B cell (primary cell): Measurements from ENCODE around the gene PSMG3. TPM values are rescaled to one million over a fixed set of nuclear protein-coding genes. Genes with fewer than 3 reads are reported as not detected.

ENCODE experiments used
- ATAC-seq: fragments of 200-7000 bp; cut with Tn5 transposase; one replicate; pipeline ENCODE4 v1.10.0; 2021; ENCODE audit warnings: low read depth, mild to moderate bottlenecking, moderate number of reproducible peaks, moderate library complexity
- CTCF ChIA-PET: fragments of 350-600 bp; sonication (Branson Sonifier 250); formaldehyde crosslinking; loops from one replicate; lab custom pipeline; 2021; ENCODE audit warnings: antibody characterized with exemption, inconsistent platforms; lab: Charles Lee
- POLR2A ChIA-PET: fragments of 350-600 bp; sonication (Branson Sonifier 250); formaldehyde crosslinking; loops from one replicate; lab custom pipeline; 2021; ENCODE audit warnings: antibody characterized with exemption; lab: Charles Lee
- DNase-seq: peaks from one replicate; pipeline ENCODE4 v3.0.0; 2013
- H2AFZ ChIP-seq: 2 replicates; pipeline ENCODE4 v1.6.1; 2012; ENCODE audit warnings: mild to moderate bottlenecking, low read depth, low read length; ENCODE audit not compliant: insufficient read depth, poor library complexity, severe bottlenecking
- H3K27ac ChIP-seq, 2 donors: 1 replicate in 1 of 2; 2 replicates in 1 of 2; pipeline ENCODE4 v1.5.1; 2012 to 2013; ENCODE audit warnings: low read length in 2 of 2, mild to moderate bottlenecking in 2 of 2, moderate library complexity in 1 of 2
- H3K27me3 ChIP-seq, 4 experiments: fragments of 200-600 bp in 1 of 4; sonication (generic) in 1 of 4; replicated peaks in 1 of 4; 1 replicate in 2 of 4; 2 replicates in 2 of 4; pipeline versions ENCODE4 v1.6.1 to v1.7.0; 2013 to 2016; ENCODE audit warnings: low read length in 3 of 4, mild to moderate bottlenecking in 2 of 4, mixed read lengths in 1 of 4, moderate library complexity in 1 of 4; ENCODE audit not compliant: insufficient read depth in 4 of 4, control insufficient read depth in 3 of 4; ENCODE audit errors: control extremely low read depth in 1 of 4
- H3K36me3 ChIP-seq, 2 experiments: replicated peaks in 1 of 2; 1 replicate in 1 of 2; 2 replicates in 1 of 2; pipeline versions ENCODE4 v1.6.1 to v1.7.1; 2013; ENCODE audit warnings: low read length in 1 of 2; ENCODE audit not compliant: insufficient read depth in 2 of 2, control insufficient read depth in 1 of 2; ENCODE audit errors: control extremely low read depth in 1 of 2, extremely low read depth in 1 of 2
- H3K4me1 ChIP-seq, 2 donors: fragments of 200-600 bp in 1 of 2; sonication (generic) in 1 of 2; 1 replicate in 1 of 2; 2 replicates in 1 of 2; pipeline versions ENCODE4 v1.5.1 to v1.6.1; 2013 to 2017; ENCODE audit warnings: low read length in 2 of 2; ENCODE audit not compliant: control insufficient read depth in 2 of 2, insufficient read depth in 2 of 2
- H3K4me2 ChIP-seq: replicated peaks from 2 replicates; pipeline ENCODE3; 2012; ENCODE audit warnings: mild to moderate bottlenecking, low read depth, low read length; ENCODE audit not compliant: poor library complexity, severe bottlenecking
- H3K4me3 ChIP-seq, 5 experiments: fragments of 200-600 bp in 1 of 5; sonication (generic) in 1 of 5; 1 replicate in 3 of 5; 2 replicates in 2 of 5; pipeline versions ENCODE4 v1.5.1 to v1.7.0; 2011 to 2016; ENCODE audit warnings: low read length in 4 of 5, mild to moderate bottlenecking in 4 of 5, low read depth in 2 of 5, control low read depth in 1 of 5, moderate library complexity in 1 of 5; ENCODE audit not compliant: insufficient read depth in 1 of 5; ENCODE audit errors: control extremely low read depth in 1 of 5, extremely low read depth in 1 of 5
- H3K79me2 ChIP-seq: fragments of 200-600 bp; sonication (generic); one replicate; pipeline ENCODE4 v1.6.0; 2016; ENCODE audit warnings: low read length; ENCODE audit not compliant: control insufficient read depth, insufficient read depth
- H3K9ac ChIP-seq: fragments of 200-600 bp; sonication (generic); 2 replicates; pipeline ENCODE4 v1.6.1; 2017; ENCODE audit warnings: mild to moderate bottlenecking, low read length, moderate library complexity
- H3K9me3 ChIP-seq, 3 donors: one replicate each; pipeline versions ENCODE4 v1.6.1 to v1.7.1; 2013; ENCODE audit warnings: low read length in 2 of 3; ENCODE audit not compliant: control insufficient read depth in 2 of 3, insufficient read depth in 1 of 3; ENCODE audit errors: control extremely low read depth in 1 of 3
- H4K20me1 ChIP-seq: 2 replicates; pipeline ENCODE4 v1.6.0; 2012; ENCODE audit warnings: mild to moderate bottlenecking, low read length; ENCODE audit not compliant: insufficient read depth, control insufficient read depth, poor library complexity, severe bottlenecking
- H3K27ac Mint-ChIP-seq: one replicate; pipeline ENCODE4 v1.8.0; 2021; ENCODE audit warnings: mixed read lengths
- H3K27me3 Mint-ChIP-seq: one replicate; pipeline ENCODE4 v1.8.0; 2021; ENCODE audit warnings: mixed read lengths
- H3K4me1 Mint-ChIP-seq: one replicate; pipeline ENCODE4 v1.8.0; 2021; ENCODE audit warnings: mixed read lengths
- H3K4me3 Mint-ChIP-seq: one replicate; pipeline ENCODE4 v1.8.0; 2021; ENCODE audit warnings: mixed read lengths
- H3K9me3 Mint-ChIP-seq: one replicate; pipeline ENCODE4 v1.8.0; 2022; ENCODE audit warnings: mixed read lengths; ENCODE audit not compliant: insufficient read depth
- CTCF ChIP-seq: fragments of 200-600 bp; IDR thresholded peaks from one replicate; pipeline ENCODE4 v1.8.0; 2022; ENCODE audit warnings: antibody characterized with exemption, mild to moderate bottlenecking
- EZH2 ChIP-seq: IDR thresholded peaks from 2 replicates; pipeline ENCODE4 v1.6.1; 2012; ENCODE audit warnings: borderline replicate concordance, low read depth, mild to moderate bottlenecking, moderate library complexity, low read length; ENCODE audit not compliant: insufficient read depth, poor library complexity, severe bottlenecking
- WGBS: methylation state at CpG from one replicate; pipeline ENCODE4 v1.1.5; 2013; ENCODE audit warnings: missing lambda C conversion rate; ENCODE audit not compliant: insufficient coverage; 5-methylcytosine and 5-hydroxymethylcytosine counted together
- intact Hi-C: fragments of 100-400 bp; cut with micrococcal nuclease; formaldehyde crosslinking; loops from one replicate; pipeline ENCODE4 v1.10.0; 2022
- polyA plus RNA-seq: library from polyadenylated mRNA; depleted of rRNA; stranded (reverse); fragments of >200 nt; gene quantifications from 2 replicates; pipeline ENCODE4 v1.2.3, GENCODE V29; 2012
- total RNA-seq, 2 donors: library from RNA; stranded (reverse); fragments of 120-200 nt in 1 of 2; gene quantifications; 1 replicate in 1 of 2; 2 replicates in 1 of 2; pipeline versions ENCODE4 v1.2.3 to v1.2.4, GENCODE V29; 2013 to 2022

Gene PSMG3
- total and polyA plus RNA-seq, 2 donors (not counting 1 experiment from before 2014, with no cell fraction given) = 27.4 to 75.7 TPM

DNA sequence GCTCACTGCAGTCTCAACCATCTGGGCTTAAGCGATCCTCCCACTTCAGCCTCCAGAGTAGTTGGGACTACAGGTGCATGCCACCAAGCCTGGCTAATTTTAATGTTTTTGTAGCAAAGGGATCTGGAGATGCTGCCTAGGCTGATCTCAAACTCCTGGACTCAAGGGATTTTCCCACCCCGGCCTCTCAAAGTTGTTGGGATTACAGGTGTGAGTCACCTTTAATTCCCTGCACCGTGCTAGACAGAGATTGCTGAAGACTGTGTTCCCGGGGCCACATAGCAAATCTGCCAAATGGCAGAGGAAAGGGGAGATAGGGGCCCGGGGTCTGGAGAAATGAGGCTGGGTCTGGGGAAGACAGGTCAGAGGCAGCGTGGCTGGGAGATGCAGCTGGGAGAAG lies 20.6 kb upstream of the PSMG3 start:
- Mint-ChIP-seq H3K27ac (no peak overlapping the region), H3K4me1 (peaks cover 29% of the 10 kb centered on the region), H3K9me3 (peaks cover 2% of the 10 kb centered on the region), H3K4me3 (no peak overlapping the region), H3K27me3 (peaks cover 28% of the 10 kb centered on the region)
- CTCF ChIA-PET = no interaction called here
- Histone ChIP-seq H3K27ac (no peak overlapping the region), H3K79me2 (no peaks in the 10 kb centered on the region), H3K9ac (no peak overlapping the region), H3K4me2 (no peak overlapping the region), H4K20me1 (no peaks in the 10 kb centered on the region), H3K36me3 (no peaks in the 10 kb centered on the region), H3K4me1 (peaks cover 26 to 29% of the 10 kb centered on the region in 2 donors), H3K27me3 (peaks cover 0 to 37% (median 17%) of the 10 kb centered on the region in 4 experiments), H2AFZ (no peak overlapping the region), H3K4me3 (no peak overlapping the region), H3K9me3 (peaks cover 0 to 15% (median 0%) of the 10 kb centered on the region in 3 donors)
- no peak for DNase-seq
- 77% methylated on average over 5 of the region's 6 CpGs for WGBS
- POLR2A ChIA-PET = interaction anchor here (0.6 kb wide), 1 partner anchor 348 kb away, joined by 4 read pairs; no protein-coding TSS in a partner anchor
- no peak for ATAC-seq
- no peak for TF ChIP-seq CTCF
- TF ChIP-seq EZH2 = no peak
- intact Hi-C loops = no loop called here

DNA sequence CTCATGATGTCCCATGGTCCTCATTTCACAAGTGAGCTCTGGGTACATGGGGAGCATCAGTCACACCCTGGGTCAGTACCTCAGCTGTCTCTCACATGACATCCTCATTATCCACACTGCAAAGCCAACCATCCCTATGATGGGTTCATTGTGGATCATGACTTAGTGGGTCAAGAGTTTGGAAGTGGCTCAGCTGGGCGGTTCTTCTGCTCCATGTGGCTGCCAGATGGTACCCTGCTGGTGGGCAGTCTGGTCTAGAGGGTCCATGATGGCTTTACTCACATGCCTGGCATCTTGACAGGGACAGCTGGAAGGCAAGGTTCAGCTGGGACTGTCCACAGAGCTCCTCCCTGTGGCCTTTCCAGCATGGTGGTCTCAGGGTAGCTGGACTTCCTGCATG lies 19.1 kb upstream of the PSMG3 start:
- H3K9me3 ChIP-seq = peaks cover 0 to 15% (median 0%) of the 10 kb centered on the region in 3 donors
- H3K4me2 ChIP-seq = no peak overlapping the region
- H3K27ac ChIP-seq = no peak overlapping the region
- 100% methylated on average over 1 of the region's 1 CpG for WGBS
- Mint-ChIP-seq H3K4me1 (peaks cover 29% of the 10 kb centered on the region), H3K4me3 (no peak overlapping the region), H3K27ac (no peak overlapping the region), H3K27me3 (peaks cover 28% of the 10 kb centered on the region), H3K9me3 (peaks cover 2% of the 10 kb centered on the region)
- H3K27me3 ChIP-seq = peaks cover 0 to 37% (median 17%) of the 10 kb centered on the region in 4 experiments
- ChIA-PET POLR2A (no interaction called here), CTCF (interaction anchor here (1.0 kb wide), 1 partner anchor 10 kb away, joined by 5 read pairs; no protein-coding TSS in a partner anchor)
- no peak overlapping the region for H3K4me3 ChIP-seq
- DNase-seq (no peak), ATAC-seq (no peak)
- H3K36me3 ChIP-seq = no peaks in the 10 kb centered on the region
- H3K79me2 ChIP-seq = no peaks in the 10 kb centered on the region
- no peak overlapping the region for H2AFZ ChIP-seq
- H3K4me1 ChIP-seq = peaks cover 26 to 29% of the 10 kb centered on the region in 2 donors
- H4K20me1 ChIP-seq = no peaks in the 10 kb centered on the region
- TF ChIP-seq CTCF (no peak), EZH2 (no peak)
- intact Hi-C loops = no loop called here
- no peak overlapping the region for H3K9ac ChIP-seq
